ENCODE data around the gene FAAP20. TPM values are rescaled to one million over a fixed set of nuclear protein-coding genes. Genes with fewer than 3 reads are reported as not detected.

The FAAP20 gene
- total and polyA plus RNA-seq, 10 of the 15 experiments (the other 5 are each of a cell fraction or from before 2014, with no cell fraction given) = 0.79 to 91.8 (median 20.9) TPM

DNA sequence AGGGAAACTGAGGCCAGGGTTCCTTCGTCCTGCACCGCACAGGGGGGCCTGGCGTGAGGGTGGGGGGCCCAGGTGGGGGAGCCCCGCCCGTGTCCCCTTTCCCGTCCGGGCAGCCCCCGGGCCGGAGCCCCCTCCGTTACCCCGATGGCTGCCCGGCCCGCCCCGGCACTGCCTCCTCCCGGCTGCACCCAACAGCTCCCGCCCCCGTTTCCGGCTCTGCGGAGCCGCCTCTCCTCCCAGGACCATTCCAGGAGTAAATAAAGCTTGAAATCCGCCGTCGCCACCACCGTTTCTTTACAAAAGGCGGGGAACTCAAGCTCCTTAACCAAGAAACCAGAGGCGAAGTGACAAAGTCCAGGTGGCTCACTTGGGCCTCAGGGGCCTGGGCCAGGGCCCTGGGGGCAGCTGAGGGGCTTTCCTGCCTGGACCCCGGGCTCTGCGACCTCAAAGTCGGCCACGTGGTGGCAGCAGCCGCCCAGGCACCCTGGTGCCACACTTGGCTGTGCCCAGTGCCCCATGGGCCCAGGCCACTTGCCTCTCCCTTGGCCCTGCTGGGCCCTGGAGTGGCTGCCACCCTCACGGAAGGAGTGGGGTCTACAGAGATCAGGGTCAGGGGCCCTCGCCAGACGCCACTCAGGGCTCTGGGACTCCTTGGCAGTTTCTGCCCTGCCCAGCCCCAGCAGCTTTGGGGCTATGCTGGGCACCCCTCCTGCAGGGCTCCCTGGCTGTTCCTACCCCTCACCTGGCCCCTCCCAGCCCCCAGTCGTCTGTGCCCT, 514 bp upstream of the FAAP20 start (continued):
- TF ChIP-seq MYB (IDR thresholded peaks at IDR 0.05; ENCODE audit: borderline replicate concordance, low read depth, low read length) = no peak
- no peak for TF ChIP-seq YBX1 (IDR thresholded peaks at IDR 0.05)
- no peak for TF ChIP-seq EED (IDR thresholded peaks at IDR 0.05; ENCODE audit: low read depth)
- no peak for TF ChIP-seq NFYA (IDR thresholded peaks at IDR 0.05; ENCODE audit: borderline replicate concordance, low read depth, low read length)
- TF ChIP-seq JUND (IDR thresholded peaks at IDR 0.05; ENCODE audit: low read depth, low read length) = no peak
- no peak for TF ChIP-seq NRF1 (conservative IDR thresholded peaks at IDR 0.05; ENCODE audit: low read depth, low read length)
- peak; percentile 81; the same call in 1 of the 2 replicates for TF ChIP-seq NBN (IDR thresholded peaks at IDR 0.05)
- TF ChIP-seq, protein P1, sequence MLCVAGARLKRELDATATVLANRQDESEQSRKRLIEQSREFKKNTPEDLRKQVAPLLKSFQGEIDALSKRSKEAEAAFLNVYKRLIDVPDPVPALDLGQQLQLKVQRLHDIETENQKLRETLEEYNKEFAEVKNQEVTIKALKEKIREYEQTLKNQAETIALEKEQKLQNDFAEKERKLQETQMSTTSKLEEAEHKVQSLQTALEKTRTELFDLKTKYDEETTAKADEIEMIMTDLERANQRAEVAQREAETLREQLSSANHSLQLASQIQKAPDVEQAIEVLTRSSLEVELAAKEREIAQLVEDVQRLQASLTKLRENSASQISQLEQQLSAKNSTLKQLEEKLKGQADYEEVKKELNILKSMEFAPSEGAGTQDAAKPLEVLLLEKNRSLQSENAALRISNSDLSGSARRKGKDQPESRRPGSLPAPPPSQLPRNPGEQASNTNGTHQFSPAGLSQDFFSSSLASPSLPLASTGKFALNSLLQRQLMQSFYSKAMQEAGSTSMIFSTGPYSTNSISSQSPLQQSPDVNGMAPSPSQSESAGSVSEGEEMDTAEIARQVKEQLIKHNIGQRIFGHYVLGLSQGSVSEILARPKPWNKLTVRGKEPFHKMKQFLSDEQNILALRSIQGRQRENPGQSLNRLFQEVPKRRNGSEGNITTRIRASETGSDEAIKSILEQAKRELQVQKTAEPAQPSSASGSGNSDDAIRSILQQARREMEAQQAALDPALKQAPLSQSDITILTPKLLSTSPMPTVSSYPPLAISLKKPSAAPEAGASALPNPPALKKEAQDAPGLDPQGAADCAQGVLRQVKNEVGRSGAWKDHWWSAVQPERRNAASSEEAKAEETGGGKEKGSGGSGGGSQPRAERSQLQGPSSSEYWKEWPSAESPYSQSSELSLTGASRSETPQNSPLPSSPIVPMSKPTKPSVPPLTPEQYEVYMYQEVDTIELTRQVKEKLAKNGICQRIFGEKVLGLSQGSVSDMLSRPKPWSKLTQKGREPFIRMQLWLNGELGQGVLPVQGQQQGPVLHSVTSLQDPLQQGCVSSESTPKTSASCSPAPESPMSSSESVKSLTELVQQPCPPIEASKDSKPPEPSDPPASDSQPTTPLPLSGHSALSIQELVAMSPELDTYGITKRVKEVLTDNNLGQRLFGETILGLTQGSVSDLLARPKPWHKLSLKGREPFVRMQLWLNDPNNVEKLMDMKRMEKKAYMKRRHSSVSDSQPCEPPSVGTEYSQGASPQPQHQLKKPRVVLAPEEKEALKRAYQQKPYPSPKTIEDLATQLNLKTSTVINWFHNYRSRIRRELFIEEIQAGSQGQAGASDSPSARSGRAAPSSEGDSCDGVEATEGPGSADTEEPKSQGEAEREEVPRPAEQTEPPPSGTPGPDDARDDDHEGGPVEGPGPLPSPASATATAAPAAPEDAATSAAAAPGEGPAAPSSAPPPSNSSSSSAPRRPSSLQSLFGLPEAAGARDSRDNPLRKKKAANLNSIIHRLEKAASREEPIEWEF (IDR thresholded peaks at IDR 0.05; ENCODE audit: insufficient replicate concordance, low read depth, low read length) = no peak
- no peak for TF ChIP-seq WRNIP1 (IDR thresholded peaks at IDR 0.05; ENCODE audit: borderline replicate concordance, low read depth, low read length)
- no peak for TF ChIP-seq SUZ12 (IDR thresholded peaks at IDR 0.05; ENCODE audit: unreplicated experiment)
- no peak for TF ChIP-seq ZNF24 (IDR thresholded peaks at IDR 0.05)
- TF ChIP-seq, protein P2, sequence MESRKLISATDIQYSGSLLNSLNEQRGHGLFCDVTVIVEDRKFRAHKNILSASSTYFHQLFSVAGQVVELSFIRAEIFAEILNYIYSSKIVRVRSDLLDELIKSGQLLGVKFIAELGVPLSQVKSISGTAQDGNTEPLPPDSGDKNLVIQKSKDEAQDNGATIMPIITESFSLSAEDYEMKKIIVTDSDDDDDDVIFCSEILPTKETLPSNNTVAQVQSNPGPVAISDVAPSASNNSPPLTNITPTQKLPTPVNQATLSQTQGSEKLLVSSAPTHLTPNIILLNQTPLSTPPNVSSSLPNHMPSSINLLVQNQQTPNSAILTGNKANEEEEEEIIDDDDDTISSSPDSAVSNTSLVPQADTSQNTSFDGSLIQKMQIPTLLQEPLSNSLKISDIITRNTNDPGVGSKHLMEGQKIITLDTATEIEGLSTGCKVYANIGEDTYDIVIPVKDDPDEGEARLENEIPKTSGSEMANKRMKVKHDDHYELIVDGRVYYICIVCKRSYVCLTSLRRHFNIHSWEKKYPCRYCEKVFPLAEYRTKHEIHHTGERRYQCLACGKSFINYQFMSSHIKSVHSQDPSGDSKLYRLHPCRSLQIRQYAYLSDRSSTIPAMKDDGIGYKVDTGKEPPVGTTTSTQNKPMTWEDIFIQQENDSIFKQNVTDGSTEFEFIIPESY (IDR thresholded peaks at IDR 0.05) = no peak
- TF ChIP-seq FOS (IDR thresholded peaks at IDR 0.05; ENCODE audit: borderline replicate concordance, extremely low read depth, insufficient read length) = no peak
- no peak for TF ChIP-seq BMI1 (IDR thresholded peaks at IDR 0.05; ENCODE audit: borderline replicate concordance)
- TF ChIP-seq, protein P3, sequence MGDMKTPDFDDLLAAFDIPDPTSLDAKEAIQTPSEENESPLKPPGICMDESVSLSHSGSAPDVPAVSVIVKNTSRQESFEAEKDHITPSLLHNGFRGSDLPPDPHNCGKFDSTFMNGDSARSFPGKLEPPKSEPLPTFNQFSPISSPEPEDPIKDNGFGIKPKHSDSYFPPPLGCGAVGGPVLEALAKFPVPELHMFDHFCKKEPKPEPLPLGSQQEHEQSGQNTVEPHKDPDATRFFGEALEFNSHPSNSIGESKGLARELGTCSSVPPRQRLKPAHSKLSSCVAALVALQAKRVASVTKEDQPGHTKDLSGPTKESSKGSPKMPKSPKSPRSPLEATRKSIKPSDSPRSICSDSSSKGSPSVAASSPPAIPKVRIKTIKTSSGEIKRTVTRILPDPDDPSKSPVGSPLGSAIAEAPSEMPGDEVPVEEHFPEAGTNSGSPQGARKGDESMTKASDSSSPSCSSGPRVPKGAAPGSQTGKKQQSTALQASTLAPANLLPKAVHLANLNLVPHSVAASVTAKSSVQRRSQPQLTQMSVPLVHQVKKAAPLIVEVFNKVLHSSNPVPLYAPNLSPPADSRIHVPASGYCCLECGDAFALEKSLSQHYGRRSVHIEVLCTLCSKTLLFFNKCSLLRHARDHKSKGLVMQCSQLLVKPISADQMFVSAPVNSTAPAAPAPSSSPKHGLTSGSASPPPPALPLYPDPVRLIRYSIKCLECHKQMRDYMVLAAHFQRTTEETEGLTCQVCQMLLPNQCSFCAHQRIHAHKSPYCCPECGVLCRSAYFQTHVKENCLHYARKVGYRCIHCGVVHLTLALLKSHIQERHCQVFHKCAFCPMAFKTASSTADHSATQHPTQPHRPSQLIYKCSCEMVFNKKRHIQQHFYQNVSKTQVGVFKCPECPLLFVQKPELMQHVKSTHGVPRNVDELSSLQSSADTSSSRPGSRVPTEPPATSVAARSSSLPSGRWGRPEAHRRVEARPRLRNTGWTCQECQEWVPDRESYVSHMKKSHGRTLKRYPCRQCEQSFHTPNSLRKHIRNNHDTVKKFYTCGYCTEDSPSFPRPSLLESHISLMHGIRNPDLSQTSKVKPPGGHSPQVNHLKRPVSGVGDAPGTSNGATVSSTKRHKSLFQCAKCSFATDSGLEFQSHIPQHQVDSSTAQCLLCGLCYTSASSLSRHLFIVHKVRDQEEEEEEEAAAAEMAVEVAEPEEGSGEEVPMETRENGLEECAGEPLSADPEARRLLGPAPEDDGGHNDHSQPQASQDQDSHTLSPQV (IDR thresholded peaks at IDR 0.05) = peak; percentile 88
- no peak for TF ChIP-seq RFX5 (IDR thresholded peaks at IDR 0.05; ENCODE audit: low read depth, low read length)
- TF ChIP-seq ZNF622 (IDR thresholded peaks at IDR 0.05) = no peak
- TF ChIP-seq RUNX3 (IDR thresholded peaks at IDR 0.05; ENCODE audit: low read length) = 0 out of 2 replicates have a peak, but pooled peaks have one; percentile 4
- TF ChIP-seq CBFB (IDR thresholded peaks at IDR 0.05; ENCODE audit: low read depth) = no peak
- TF ChIP-seq SUPT20H (IDR thresholded peaks at IDR 0.05; ENCODE audit: borderline replicate concordance, control insufficient read depth, low read depth, low read length) = no peak

All from GM12878 (cell line).